ENCODE data around the gene LOXHD1.

The LOXHD1 gene

DNA sequence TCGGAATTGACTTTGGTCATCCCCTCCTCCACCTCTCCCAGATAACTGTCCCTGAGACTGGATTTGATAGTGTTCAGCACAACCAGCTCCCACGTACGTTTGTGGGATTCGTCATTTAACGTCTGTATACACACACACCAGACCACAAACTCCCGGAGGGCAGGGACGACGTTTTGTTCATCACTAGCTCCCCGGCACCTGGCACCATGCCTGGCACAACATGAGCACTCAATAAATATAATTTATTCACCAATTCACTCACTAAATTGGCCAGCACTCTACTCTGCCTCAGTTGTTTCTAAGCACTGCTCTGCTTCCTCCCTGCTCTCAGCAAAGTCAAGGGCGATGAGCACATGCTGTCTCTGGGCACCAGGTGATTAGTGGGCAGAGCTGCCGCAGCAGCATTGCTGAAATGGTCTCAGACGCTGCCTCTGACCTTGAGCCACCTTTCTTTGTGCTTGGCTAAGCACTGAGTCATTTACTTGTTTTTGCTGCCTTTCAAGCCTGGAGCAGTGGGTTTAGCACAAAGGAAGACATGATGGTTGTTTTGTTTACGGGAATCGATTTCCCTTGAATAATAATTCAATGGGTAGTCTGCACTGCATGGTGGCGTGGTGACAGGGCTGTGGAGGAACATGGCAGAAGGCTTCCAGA, 19.3 kb upstream of the LOXHD1 start:
- DNase-seq (ENCODE audit: low read depth): no peak

DNA sequence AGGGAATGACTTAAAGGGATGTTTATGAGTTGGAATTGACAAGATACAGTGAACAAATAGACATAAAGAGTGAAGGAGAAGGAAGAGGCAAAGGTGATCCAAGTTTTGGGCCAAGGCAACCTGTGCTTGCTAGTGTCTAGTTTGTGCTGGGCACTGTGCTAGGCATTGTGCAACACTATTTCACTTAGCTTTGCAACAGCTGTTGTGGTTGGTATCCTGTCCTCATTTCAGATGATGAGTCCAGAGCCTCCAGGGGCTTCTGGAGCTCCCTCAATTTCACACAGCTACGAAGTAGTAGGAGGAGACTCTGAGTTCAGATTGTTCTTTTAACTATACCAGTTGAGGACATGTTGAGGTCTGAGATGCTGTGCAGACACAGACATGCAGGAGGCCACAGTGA, 18.1 kb upstream of the LOXHD1 start:
- no peak for DNase-seq (ENCODE audit: low read depth)

- DNase-seq (ENCODE audit: low read depth): no peak
These were observed 15.3 kb upstream of the LOXHD1 start for GRCh38 chr18:46672062-46672970.

DNA sequence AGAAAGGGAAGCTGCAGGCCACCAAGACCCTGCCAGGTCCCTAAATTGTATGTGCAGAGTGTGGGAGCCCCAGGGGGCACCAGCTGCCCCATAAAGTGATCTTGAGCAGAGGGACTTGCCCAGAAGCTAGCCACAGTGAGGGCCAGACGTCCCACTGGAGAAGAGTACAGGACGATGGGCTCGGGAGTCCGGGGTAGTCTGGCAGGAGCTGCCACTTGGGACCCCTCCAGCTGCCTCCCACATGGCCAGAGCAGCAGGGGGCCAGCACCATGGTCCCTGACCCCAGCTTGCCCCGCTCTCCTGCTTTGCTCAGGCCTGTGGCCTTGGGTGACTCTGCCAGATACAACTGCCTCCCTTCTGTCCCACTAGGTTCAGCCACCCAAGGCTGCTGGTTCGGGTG, 11.7 kb upstream of the LOXHD1 start:
- DNase-seq (ENCODE audit: low read depth): no peak

DNA sequence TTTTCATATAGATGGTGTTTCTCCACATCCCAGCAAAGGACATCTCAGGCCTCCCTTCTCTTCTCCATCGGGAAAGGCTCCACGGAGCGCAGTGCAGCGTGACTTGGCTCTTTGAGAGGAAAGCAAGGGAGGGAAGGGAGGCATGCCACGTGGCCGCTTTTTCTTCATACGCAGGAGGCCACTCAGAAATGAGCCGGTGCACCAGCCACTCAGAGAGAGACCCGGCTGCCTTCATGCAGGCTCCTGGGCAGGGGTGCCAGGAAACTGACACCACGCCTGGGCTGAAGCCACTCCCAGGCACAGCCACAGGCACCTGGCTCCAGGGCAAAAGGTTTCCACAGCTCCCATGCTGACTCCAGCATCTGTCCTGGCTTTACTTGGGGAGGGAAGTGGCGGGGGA, 11.1 kb upstream of the LOXHD1 start:
- no peak for DNase-seq (ENCODE audit: low read depth)

GRCh38 chr18:46663539-46663938, 6.5 kb upstream of the LOXHD1 start:
- DNase-seq (ENCODE audit: low read depth): no peak

DNA sequence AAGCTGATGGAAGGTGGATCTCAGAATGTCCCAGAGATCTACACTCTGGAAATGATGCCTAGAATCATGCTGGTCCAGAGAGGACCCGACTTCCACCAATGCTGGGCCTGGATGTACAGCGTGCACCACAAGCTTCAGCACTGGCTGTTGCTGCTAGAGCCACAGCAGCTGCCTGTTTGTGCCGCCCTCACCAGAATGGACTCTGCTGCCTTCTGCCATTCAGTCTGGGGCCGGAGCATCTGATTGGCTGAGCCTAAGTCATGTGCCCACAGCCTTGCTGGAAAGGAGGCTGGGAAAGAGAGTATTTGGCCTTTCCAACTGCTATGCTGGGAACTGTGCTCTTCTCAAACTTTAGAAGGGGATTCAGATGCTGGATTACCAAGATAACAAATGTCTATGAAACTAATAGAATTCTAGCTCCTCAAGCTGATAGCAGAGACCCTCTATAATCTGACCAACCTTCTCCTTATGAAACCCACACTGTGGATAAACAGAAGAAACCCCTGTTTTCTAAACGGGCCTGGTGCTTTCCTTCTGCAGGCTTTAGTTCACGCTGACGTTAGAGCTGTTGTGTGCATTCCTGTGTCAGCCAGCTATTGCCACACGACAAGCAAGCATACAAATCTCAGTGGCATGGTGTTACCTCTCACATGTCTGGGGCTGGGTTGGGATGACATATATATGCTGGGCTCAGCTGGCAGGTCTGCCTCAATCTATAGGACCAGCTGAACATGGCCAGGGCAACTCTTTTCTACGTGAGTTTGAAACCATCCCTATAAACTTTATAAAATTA, 4.1 kb upstream of the LOXHD1 start:
- no peak for DNase-seq (ENCODE audit: low read depth)

DNA sequence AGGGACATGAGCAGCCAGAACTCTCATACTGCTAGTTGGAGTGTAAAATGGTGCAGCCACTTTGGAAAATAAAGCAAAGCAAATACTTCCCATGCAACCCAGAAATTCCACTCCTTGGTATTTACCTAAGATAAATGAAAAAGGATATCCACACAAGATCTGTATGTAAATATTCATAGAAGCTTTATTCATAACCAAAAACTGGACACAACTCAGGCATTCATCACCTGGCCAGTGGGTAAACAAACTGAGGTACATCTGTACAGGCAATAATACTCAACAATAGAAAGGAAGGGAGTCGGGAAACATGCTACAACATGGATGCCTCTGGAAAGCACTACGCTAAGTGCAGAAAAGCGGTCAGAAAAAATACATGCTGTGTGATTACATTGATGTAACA, 2.5 kb upstream of the LOXHD1 start:
- DNase-seq (ENCODE audit: low read depth): no peak

- no peak for DNase-seq (ENCODE audit: low read depth)
These were observed 500 bp downstream of the LOXHD1 start for GRCh38 chr18:46656326-46657114.

GRCh38 chr18:46652372-46652771, 4.6 kb downstream of the LOXHD1 start:
- no peak for DNase-seq (ENCODE audit: low read depth)

- DNase-seq (ENCODE audit: low read depth): no peak
These were observed 6.3 kb downstream of the LOXHD1 start for GRCh38 chr18:46650681-46651080.

DNA sequence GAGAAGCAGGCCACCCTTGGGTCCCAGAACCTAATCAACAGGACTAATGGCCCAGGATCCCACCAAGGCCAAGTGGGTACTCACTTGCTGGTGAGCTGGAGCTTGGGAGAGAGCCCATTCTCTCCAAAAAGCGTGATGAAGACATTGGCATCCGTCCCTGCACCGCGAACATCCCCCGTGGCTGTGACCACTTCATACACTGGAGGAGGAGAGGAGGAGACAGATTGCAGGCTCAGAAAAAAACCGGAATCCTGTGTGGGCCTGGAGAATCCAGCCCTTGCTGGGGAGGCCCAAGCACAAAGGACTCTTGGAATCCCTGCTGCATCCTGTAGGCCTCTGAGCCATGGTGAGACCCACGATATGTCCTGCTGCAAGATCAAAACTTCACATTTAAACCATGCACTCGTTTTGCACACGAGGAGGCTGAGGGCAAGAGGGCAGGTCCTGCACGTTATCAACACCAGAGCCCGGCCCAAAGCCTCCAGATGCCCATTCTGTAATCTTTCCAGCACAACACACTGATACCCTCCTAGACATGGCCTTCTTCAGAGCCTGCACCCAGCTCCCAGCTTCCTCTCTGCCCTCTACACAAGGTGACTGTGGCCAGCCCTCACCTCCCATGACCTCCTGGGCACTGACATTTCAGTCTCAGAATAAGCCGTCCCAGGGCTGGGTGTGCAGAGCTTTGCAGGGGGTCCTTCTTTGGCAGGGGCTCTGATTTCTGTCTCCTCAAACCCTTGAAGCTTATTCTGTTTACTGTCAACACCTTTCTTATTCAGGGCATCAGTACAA, 7.8 kb downstream of the LOXHD1 start:
- no peak for DNase-seq (ENCODE audit: low read depth)

DNA sequence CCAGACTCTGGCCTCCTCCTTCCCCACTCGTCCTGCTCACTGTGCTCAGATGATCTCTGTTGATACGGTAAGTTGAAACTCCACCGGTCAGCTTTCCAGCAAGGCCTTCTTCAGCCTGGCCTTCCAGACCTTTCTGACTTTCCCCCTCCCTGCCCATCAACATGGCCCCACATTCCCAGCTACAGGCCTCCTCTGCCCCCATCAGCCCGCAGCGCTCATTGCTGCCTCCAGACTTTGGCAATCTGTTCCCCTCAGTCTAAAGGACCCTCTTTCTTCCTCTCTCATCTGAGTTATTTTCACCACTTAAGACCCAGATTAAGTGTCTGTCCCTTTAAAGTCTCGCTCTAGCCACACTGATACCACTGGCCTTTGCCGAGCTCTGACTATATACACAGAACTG, 10.6 kb downstream of the LOXHD1 start:
- no peak for DNase-seq (ENCODE audit: low read depth)

GRCh38 chr18:46642561-46642960, 14.5 kb downstream of the LOXHD1 start:
- DNase-seq (ENCODE audit: low read depth): no peak

GRCh38 chr18:46641917-46642316, 15.1 kb downstream of the LOXHD1 start:
- no peak for DNase-seq (ENCODE audit: low read depth)

- no peak for DNase-seq (ENCODE audit: low read depth)
These were observed 17.6 kb downstream of the LOXHD1 start for GRCh38 chr18:46639386-46639785.

DNA sequence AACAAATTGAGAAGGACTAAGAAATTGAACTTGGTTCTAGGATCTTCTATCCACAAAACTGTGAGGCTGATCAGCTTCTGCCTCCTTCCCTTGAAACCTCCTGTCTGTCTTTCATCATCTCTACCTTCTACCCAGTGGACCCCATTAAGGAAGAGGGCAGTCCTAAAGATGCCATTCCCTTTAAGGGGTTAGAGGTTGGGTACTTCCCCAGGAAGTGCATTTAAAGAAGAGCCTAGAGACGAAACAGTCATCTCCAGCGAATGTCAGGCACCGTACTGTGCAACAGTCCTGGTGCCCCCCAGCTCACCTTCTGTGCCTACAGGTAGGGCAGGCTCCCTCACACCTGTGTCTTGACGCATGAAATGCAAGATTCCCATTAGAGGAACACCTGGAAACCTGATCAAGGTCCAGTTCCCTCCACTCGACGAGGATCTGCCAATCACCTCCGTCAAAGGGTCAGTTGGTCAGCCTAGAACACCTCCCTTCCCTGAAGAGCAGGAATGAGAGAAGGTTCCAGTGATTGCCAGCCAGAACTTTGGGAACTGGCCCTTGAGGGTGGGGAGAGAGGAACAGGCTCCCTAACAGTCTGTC, 20.9 kb downstream of the LOXHD1 start:
- DNase-seq (ENCODE audit: low read depth): no peak

DNA sequence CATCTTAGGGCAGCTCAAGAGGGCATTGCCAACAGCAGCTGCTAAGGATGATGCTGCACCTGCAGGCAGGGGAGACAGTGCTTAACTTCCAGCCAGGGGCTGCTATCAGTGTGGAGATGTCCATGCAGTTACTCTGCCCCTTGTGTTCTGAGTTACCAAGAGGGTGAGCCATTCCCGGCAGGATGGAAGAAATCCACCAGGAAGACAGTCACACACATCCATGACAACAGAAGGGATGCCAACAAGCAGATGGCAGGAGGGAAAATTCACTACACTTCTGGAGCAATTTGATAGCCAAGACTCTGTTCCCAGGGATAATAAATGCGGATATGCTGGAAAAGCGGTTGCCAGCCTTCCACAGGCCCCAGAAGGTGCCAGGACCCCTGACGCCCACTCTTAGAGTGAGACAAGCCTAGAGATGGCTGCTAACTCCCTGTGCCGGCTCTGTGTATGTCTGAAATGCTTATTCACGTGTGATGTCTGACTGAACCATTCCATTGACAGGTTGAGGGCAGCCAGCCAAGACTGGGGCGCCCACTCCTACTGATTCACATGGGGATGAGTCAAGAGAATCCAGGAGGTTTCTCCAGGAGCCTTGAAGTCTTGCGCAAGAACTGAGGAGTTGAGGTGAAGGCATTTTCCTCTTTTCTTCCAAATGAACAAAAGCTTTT, 24.5 kb downstream of the LOXHD1 start:
- DNase-seq (ENCODE audit: low read depth): no peak

DNA sequence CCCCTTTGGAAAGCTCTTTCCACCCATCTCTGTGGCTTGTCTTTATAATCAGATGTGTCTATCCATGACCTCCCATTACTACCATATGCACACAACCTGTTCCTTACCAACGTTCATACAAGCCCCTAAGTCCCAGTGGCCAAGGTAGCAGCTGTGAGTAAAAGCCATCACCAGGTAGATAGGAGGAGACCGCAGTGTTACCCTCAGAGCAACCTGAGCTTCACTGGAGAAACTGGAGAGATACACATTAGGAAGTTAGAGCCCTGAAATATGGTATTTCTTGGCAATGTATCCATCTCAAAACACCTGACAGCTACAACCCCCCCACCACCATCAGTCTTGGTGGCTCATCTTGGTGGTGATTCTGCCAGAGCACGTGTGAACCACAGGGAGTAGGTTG, 26.0 kb downstream of the LOXHD1 start:
- no peak for DNase-seq (ENCODE audit: low read depth)

GRCh38 chr18:46630160-46630559, 26.9 kb downstream of the LOXHD1 start:
- no peak for DNase-seq (ENCODE audit: low read depth)
